Tibial nerve (tissue), 3 donors: ENCODE measurements around the gene CACNA1A.

Experiments
- CTCF ChIP-seq, 5 experiments: fragments of 200-600 bp in 3 of 5; fragments of 450-650 bp in 2 of 5; sonication (generic) in 3 of 5; IDR thresholded peaks; one replicate each; pipeline ENCODE4 v1.5.1; 2016 to 2019; ENCODE audit warnings: antibody characterized with exemption in 5 of 5, mild to moderate bottlenecking in 3 of 5, moderate library complexity in 2 of 5
- POLR2A ChIP-seq, 2 donors: fragments of 450-650 bp; IDR thresholded peaks; one replicate each; pipeline ENCODE4 v1.6.1; 2017; ENCODE audit warnings: antibody characterized with exemption in 2 of 2, mild to moderate bottlenecking in 2 of 2, moderate library complexity in 2 of 2

- TF ChIP-seq CTCF (IDR thresholded peaks at IDR 0.05) (no peak), POLR2A (IDR thresholded peaks at IDR 0.05) (no peak)
These were observed 277.7 kb downstream of the CACNA1A start for GRCh38 chr19:13228561-13228960.
